ENCODE data around the gene ICAM5. TPM values are rescaled to one million over a fixed set of nuclear protein-coding genes. Genes with fewer than 3 reads are reported as not detected.

The ICAM5 gene
- total RNA-seq, 1 experiment from 2014 or later, result 19.5 TPM

DNA sequence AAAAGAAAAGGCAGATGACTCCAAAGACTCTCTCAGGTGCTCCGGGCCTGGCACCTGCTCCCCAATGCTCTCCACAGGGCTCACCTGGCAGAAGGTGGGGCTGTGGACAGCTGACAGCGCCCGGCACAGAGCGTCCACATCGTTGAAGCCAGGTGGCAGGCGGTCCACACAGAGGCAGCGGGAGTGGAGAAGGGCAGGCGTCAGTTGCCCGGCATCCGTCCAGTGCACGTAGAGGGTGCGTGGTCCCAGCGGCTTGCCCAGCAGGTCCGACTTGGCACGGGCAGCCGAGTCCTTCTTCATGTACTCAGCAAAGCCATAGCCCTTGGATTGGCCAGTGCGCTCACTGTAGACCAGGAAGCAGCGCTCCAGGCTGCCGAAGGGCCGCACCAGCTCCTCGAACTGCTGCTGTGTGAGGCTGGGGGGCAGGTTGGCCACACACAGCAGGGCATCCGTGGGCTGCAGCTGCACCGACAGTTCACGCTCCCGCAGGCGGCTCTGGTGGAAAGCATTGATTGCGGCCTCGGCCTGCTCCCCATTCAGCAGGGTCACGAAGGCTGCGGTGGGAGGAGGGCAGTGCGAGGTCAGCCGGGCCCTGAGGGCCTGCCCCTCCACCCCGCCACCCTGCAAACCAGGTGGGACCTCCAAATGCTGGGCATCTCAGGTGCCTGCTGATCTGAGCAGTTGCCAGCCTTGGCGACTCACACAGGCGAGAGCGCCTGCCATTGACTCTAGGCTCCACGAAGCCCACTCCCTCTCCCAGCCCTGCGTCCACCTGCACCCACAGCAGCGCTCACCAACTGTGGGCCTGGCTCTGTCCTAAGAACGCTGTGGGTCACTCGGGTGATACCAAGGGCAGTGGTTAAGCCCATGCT lies 39.0 kb downstream of the ICAM5 start:
- ChIA-PET POLR2A (no interaction called here), CTCF (no interaction called here)
- BruUV-seq (replicated peaks), result TSS peak; percentile 8
- DNase-seq (ENCODE audit: low read depth, low spot score), result no peak
- no peaks in the 10 kb centered on the region for H3K27me3 ChIP-seq (ENCODE audit: control insufficient read depth, insufficient read depth, low read length)
- no peak overlapping the region for H3K27ac ChIP-seq (ENCODE audit: low read length)
- H3K36me3 ChIP-seq (ENCODE audit: control insufficient read depth, insufficient read depth, low read length), result peaks cover 12% of the 10 kb centered on the region
- ATAC-seq, result no peak
- no peak overlapping the region for H3K4me3 ChIP-seq (ENCODE audit: low read depth in 2 of 2, low read length in 2 of 2)
- no peaks in the 10 kb centered on the region for H3K9me3 ChIP-seq (ENCODE audit: control insufficient read depth, insufficient read depth, low read depth, low read length)
- in situ Hi-C loops (cut with HindIII; ENCODE audit: low pct_unique_long_range_greater_than_20kb, low sequenced_read_pairs) (no loop called here), intact Hi-C loops (cut with micrococcal nuclease; ENCODE audit: unreplicated experiment) (no loop called here)
- H3K4me1 ChIP-seq (ENCODE audit: control insufficient read depth, insufficient read depth, low read length), result peaks cover 5% of the 10 kb centered on the region; the same call in 1 of the 2 replicates
- TF ChIP-seq TCF7L2 (IDR thresholded peaks at IDR 0.05; ENCODE audit: low read depth, low read length) (no peak), CTCF (IDR thresholded peaks at IDR 0.05) (no peak)

DNA sequence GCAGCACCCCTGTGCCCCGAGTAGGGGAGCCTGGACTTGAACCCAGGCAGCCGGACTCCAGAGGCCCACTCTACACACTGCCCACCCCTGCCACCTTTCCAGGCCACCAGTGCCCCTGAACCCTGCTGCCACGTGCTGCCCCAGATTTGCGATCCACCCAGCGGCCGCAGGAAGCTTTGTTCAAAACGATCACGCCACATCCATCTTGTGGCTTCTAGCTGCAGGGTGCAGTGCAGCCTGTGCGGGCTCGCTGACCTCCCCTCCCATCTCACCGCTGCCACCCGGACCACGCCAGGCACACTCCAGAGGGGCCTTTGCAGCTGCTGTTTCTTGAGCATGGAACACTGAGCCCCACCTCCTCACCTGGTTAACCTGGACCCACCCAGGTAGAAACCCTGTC lies 39.8 kb downstream of the ICAM5 start:
- ChIA-PET CTCF (no interaction called here), POLR2A (no interaction called here)
- H3K27me3 ChIP-seq (ENCODE audit: control insufficient read depth, insufficient read depth, low read length), result no peaks in the 10 kb centered on the region
- in situ Hi-C loops (cut with HindIII; ENCODE audit: low pct_unique_long_range_greater_than_20kb, low sequenced_read_pairs) (no loop called here), intact Hi-C loops (cut with micrococcal nuclease; ENCODE audit: unreplicated experiment) (no loop called here)
- no peak for TF ChIP-seq POLR2AphosphoS5 (IDR thresholded peaks at IDR 0.05; ENCODE audit: low read depth, low read length)
- no peak for TF ChIP-seq CTCF (IDR thresholded peaks at IDR 0.05)
- TF ChIP-seq, protein P1, sequence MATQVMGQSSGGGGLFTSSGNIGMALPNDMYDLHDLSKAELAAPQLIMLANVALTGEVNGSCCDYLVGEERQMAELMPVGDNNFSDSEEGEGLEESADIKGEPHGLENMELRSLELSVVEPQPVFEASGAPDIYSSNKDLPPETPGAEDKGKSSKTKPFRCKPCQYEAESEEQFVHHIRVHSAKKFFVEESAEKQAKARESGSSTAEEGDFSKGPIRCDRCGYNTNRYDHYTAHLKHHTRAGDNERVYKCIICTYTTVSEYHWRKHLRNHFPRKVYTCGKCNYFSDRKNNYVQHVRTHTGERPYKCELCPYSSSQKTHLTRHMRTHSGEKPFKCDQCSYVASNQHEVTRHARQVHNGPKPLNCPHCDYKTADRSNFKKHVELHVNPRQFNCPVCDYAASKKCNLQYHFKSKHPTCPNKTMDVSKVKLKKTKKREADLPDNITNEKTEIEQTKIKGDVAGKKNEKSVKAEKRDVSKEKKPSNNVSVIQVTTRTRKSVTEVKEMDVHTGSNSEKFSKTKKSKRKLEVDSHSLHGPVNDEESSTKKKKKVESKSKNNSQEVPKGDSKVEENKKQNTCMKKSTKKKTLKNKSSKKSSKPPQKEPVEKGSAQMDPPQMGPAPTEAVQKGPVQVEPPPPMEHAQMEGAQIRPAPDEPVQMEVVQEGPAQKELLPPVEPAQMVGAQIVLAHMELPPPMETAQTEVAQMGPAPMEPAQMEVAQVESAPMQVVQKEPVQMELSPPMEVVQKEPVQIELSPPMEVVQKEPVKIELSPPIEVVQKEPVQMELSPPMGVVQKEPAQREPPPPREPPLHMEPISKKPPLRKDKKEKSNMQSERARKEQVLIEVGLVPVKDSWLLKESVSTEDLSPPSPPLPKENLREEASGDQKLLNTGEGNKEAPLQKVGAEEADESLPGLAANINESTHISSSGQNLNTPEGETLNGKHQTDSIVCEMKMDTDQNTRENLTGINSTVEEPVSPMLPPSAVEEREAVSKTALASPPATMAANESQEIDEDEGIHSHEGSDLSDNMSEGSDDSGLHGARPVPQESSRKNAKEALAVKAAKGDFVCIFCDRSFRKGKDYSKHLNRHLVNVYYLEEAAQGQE (IDR thresholded peaks at IDR 0.05; ENCODE audit: insufficient read depth in 1 of 2, low read depth in 2 of 2, low read length in 1 of 2), result no peak
- TF ChIP-seq TCF7L2 (IDR thresholded peaks at IDR 0.05; ENCODE audit: low read depth, low read length), result no peak
- no peak for TF ChIP-seq SIN3A (IDR thresholded peaks at IDR 0.05; ENCODE audit: borderline replicate concordance, insufficient read depth, low read depth, low read length)
- H3K4me1 ChIP-seq (ENCODE audit: control insufficient read depth, insufficient read depth, low read length), result peaks cover 5% of the 10 kb centered on the region; the same call in 1 of the 2 replicates
- H3K27ac ChIP-seq (ENCODE audit: low read length), result no peak overlapping the region
- peaks cover 12% of the 10 kb centered on the region for H3K36me3 ChIP-seq (ENCODE audit: control insufficient read depth, insufficient read depth, low read length)
- ATAC-seq (no peak), DNase-seq (ENCODE audit: low read depth, low spot score) (no peak)
- H3K4me3 ChIP-seq (ENCODE audit: low read depth in 2 of 2, low read length in 2 of 2), result no peak overlapping the region
- H3K9me3 ChIP-seq (ENCODE audit: control insufficient read depth, insufficient read depth, low read depth, low read length), result no peaks in the 10 kb centered on the region
- no TSS peak for BruUV-seq (replicated peaks)

Measured in Panc1 (cell line).